Right lobe of liver (tissue), 6 donors: ENCODE data around the gene TEAD2. TPM values are rescaled to one million over a fixed set of nuclear protein-coding genes. Genes with fewer than 3 reads are reported as not detected.
A peak's percentile ranks its signal among the peaks of the same experiment; 100 is the strongest.

Experiments
- ATAC-seq, 4 donors: fragments of 200-7000 bp; cut with Tn5 transposase; one replicate each; pipeline ENCODE4 v1.9.1; 2020; ENCODE audit warnings: mild to moderate bottlenecking in 4 of 4, moderate library complexity in 4 of 4
- DNase-seq, 3 donors: peaks; one replicate each; pipeline ENCODE4 v3.0.0-alpha.2; 2020
- H3K27ac ChIP-seq, 3 donors: fragments of 200-600 bp; one replicate each; pipeline ENCODE4 v1.8.0; 2022
- H3K27me3 ChIP-seq, 2 donors: fragments of 200-600 bp; one replicate each; pipeline ENCODE4 v1.8.0; 2022
- H3K36me3 ChIP-seq, 4 donors: fragments of 200-600 bp; sonication (generic) in 1 of 4; one replicate each; pipeline versions ENCODE4 v1.5.1 to v1.8.0; 2017 to 2022; ENCODE audit warnings: control low read depth in 1 of 4
- H3K4me1 ChIP-seq, 4 donors: fragments of 200-600 bp; sonication (generic) in 1 of 4; one replicate each; pipeline versions ENCODE4 v1.5.1 to v1.8.0; 2017 to 2022; ENCODE audit warnings: control low read depth in 1 of 4
- H3K4me3 ChIP-seq, 3 donors: fragments of 200-600 bp; one replicate each; pipeline ENCODE4 v1.8.0; 2022
- H3K9me3 ChIP-seq, 4 donors: fragments of 200-600 bp; sonication (generic) in 1 of 4; one replicate each; pipeline versions ENCODE4 v1.5.1 to v1.8.0; 2017 to 2022; ENCODE audit warnings: control low read depth in 1 of 4
- CTCF ChIP-seq, 4 donors: fragments of 200-600 bp in 3 of 4; fragments of 450-650 bp in 1 of 4; IDR thresholded peaks; one replicate each; pipeline versions ENCODE4 v1.5.1 to v1.8.0; 2016 to 2022; ENCODE audit warnings: antibody characterized with exemption in 4 of 4, mild to moderate bottlenecking in 2 of 4
- POLR2A ChIP-seq: fragments of 450-650 bp; IDR thresholded peaks from one replicate; pipeline ENCODE4 v1.6.1; 2017; ENCODE audit warnings: antibody characterized with exemption, mild to moderate bottlenecking
- WGBS: methylation state at CpG from one replicate; pipeline ENCODE4 v1.1.6; 2018; ENCODE audit warnings: low coverage, low lambda C conversion rate; ENCODE audit not compliant: insufficient coverage; ENCODE audit errors: missing lambda C conversion rate; 5-methylcytosine and 5-hydroxymethylcytosine counted together
- intact Hi-C, 2 donors: fragments of 100-400 bp; cut with DNase I; formaldehyde crosslinking; loops; one replicate each; pipeline versions ENCODE4 v1.11.2 to v1.14.1; 2022
- long read RNA-seq: library from polyadenylated mRNA; unstranded; transcript quantifications from one replicate; pipeline ENCODE4 v2.0.0, GENCODE V29; 2019
- total RNA-seq, 6 experiments: library from RNA; depleted of rRNA in 2 of 6; stranded (reverse); fragments of >200 nt in 2 of 6; fragmentation: NEBNext Ultra II Directional in 3 of 6; extraction: Animal tissue kit (Norgen Biotek cat#: 25700) in 3 of 6; gene quantifications; one replicate each; pipeline versions ENCODE4 v1.1.0 to v1.2.4, GENCODE V29; 2016 to 2023
- donor health status: DM: no; HTN: yes; CAD: no.
- donor health status: DM: no; HTN: no; CAD: no.
- donor health status: DM: no; HTN: no; CAD: no.
- donor health status: DM: no; HTN: yes; CAD: no.
- donor health status: DM: no; HTN: yes; CAD: no.

The TEAD2 gene
- total RNA-seq: 1 to 10 TPM; 3.3 to 8.9 (median 5.3) TPM
- long read RNA-seq: 0 reads

GRCh38 chr19:49362048-49362928 is at the start of gene TEAD2:
TSS of gene TEAD2 (minus strand) at chr19:49362416. CDS start at chr19:49360075, 2,341 bp downstream.
- 1% methylated on average over 36 of the region's 52 CpGs for WGBS
- ATAC-seq (peak; percentile 39 to 47 (median 44)), DNase-seq (peak; percentile 72 to 85 (median 77))
- no peaks in the 10 kb centered on the region for H3K9me3 ChIP-seq
- H3K27me3 ChIP-seq: no peaks in the 10 kb centered on the region
- H3K36me3 ChIP-seq: no peaks in the 10 kb centered on the region
- intact Hi-C loops: no loop called here
- peak within 1 kb of the TSS; percentile 68 to 88 (median 78) for H3K27ac ChIP-seq
- peaks cover 0 to 8% (median 3%) of the 10 kb centered on the region in 4 donors for H3K4me1 ChIP-seq
- peak within 1 kb of the TSS; percentile 62 to 70 (median 70) for H3K4me3 ChIP-seq
- TF ChIP-seq CTCF (IDR thresholded peaks at IDR 0.05): no peak
- peak; percentile 1 for TF ChIP-seq POLR2A

- H3K27ac ChIP-seq: no peak overlapping the region
- no peaks in the 10 kb centered on the region for H3K9me3 ChIP-seq
- no peak overlapping the region for H3K4me3 ChIP-seq
- 69% methylated on average over 3 of the region's 3 CpGs for WGBS
- intact Hi-C loops: no loop called here
- TF ChIP-seq CTCF (IDR thresholded peaks at IDR 0.05) (no peak), POLR2A (no peak)
- DNase-seq (no peak), ATAC-seq (no peak)
- H3K36me3 ChIP-seq: no peaks in the 10 kb centered on the region
- H3K4me1 ChIP-seq: no peaks in the 10 kb centered on the region
- no peaks in the 10 kb centered on the region for H3K27me3 ChIP-seq
Measured at GRCh38 chr19:49411681-49412326, 49.6 kb upstream of the TEAD2 start.

- DNase-seq: no peak
- Histone ChIP-seq H3K4me3 (no peak overlapping the region), H3K36me3 (no peaks in the 10 kb centered on the region), H3K27me3 (no peaks in the 10 kb centered on the region), H3K27ac (no peak overlapping the region), H3K4me1 (no peaks in the 10 kb centered on the region), H3K9me3 (no peaks in the 10 kb centered on the region)
- TF ChIP-seq POLR2A (no peak), CTCF (IDR thresholded peaks at IDR 0.05) (no peak)
- ATAC-seq: peak; percentile 23 to 48 (median 33)
- 49% methylated on average over 3 of the region's 5 CpGs for WGBS
- intact Hi-C loops: no loop called here
Measured at GRCh38 chr19:49409441-49410029, 47.3 kb upstream of the TEAD2 start.

GRCh38 chr19:49408816-49409440 is 46.7 kb upstream of the TEAD2 start:
- peak in 2 of 4 donors; percentile 16 to 18 for ATAC-seq
- Histone ChIP-seq H3K36me3 (no peaks in the 10 kb centered on the region), H3K27me3 (no peaks in the 10 kb centered on the region), H3K27ac (no peak overlapping the region), H3K4me1 (no peaks in the 10 kb centered on the region), H3K4me3 (no peak overlapping the region), H3K9me3 (no peaks in the 10 kb centered on the region)
- intact Hi-C loops: no loop called here
- no peak for DNase-seq
- TF ChIP-seq CTCF (IDR thresholded peaks at IDR 0.05): no peak
- TF ChIP-seq POLR2A: no peak
- 50% methylated on average over 4 of the region's 8 CpGs for WGBS
